ENCODE data around the gene NRXN2.

Gene NRXN2

GRCh38 chr11:64592656-64593055 lies 130.3 kb downstream of the NRXN2 start:
- DNase-seq (ENCODE audit: low read depth, low spot score) = no peak
- H3K4me3 ChIP-seq (ENCODE audit: low read length) = no peak overlapping the region

GRCh38 chr11:64592234-64592615 lies 130.8 kb downstream of the NRXN2 start:
- DNase-seq (ENCODE audit: low read depth, low spot score) = no peak
- H3K4me3 ChIP-seq (ENCODE audit: low read length) = no peak overlapping the region

- no peak for DNase-seq (ENCODE audit: low read depth, low spot score)
- H3K4me3 ChIP-seq (ENCODE audit: low read length) = no peak overlapping the region
These were observed 131.5 kb downstream of the NRXN2 start for GRCh38 chr11:64591257-64592233.

GRCh38 chr11:64590763-64591221 lies 132.2 kb downstream of the NRXN2 start, which contains the start of gene SLC22A12:
Gene SLC22A12 (plus strand): TSS chr11:64591220. CDS start chr11:64591557, 337 bp downstream.
- no peak for DNase-seq (ENCODE audit: low read depth, low spot score)
- no peak within 1 kb of the TSS for H3K4me3 ChIP-seq (ENCODE audit: low read length)

GRCh38 chr11:64588701-64589100 lies 134.3 kb downstream of the NRXN2 start:
- DNase-seq (ENCODE audit: low read depth, low spot score) = no peak
- H3K4me3 ChIP-seq (ENCODE audit: low read length) = no peak overlapping the region

- no peak for DNase-seq (ENCODE audit: low read depth, low spot score)
- no peak overlapping the region for H3K4me3 ChIP-seq (ENCODE audit: low read length)
These were observed 136.6 kb downstream of the NRXN2 start for GRCh38 chr11:64586366-64586765.

GRCh38 chr11:64585150-64585549 lies 137.8 kb downstream of the NRXN2 start:
- DNase-seq (ENCODE audit: low read depth, low spot score) = no peak
- H3K4me3 ChIP-seq (ENCODE audit: low read length) = no peak overlapping the region

GRCh38 chr11:64583296-64584262 lies 139.4 kb downstream of the NRXN2 start:
- no peak overlapping the region for H3K4me3 ChIP-seq (ENCODE audit: low read length)
- no peak for DNase-seq (ENCODE audit: low read depth, low spot score)

- DNase-seq (ENCODE audit: low read depth, low spot score) = no peak
- H3K4me3 ChIP-seq (ENCODE audit: low read length) = no peak overlapping the region
These were observed 140.1 kb downstream of the NRXN2 start for GRCh38 chr11:64582885-64583284.

GRCh38 chr11:64581057-64581523 lies 141.9 kb downstream of the NRXN2 start:
- DNase-seq (ENCODE audit: low read depth, low spot score) = no peak

GRCh38 chr11:64580412-64580811 lies 142.6 kb downstream of the NRXN2 start:
- no peak overlapping the region for H3K4me3 ChIP-seq (ENCODE audit: low read length)
- DNase-seq (ENCODE audit: low read depth, low spot score) = no peak

More at GRCh38 chr11:64581057-64581523, 141.9 kb downstream of the NRXN2 start:
- H3K4me3 ChIP-seq (ENCODE audit: low read length) = no peak overlapping the region

GRCh38 chr11:64577202-64577601 lies 145.8 kb downstream of the NRXN2 start:
- no peak for DNase-seq (ENCODE audit: low read depth, low spot score)
- no peak overlapping the region for H3K4me3 ChIP-seq (ENCODE audit: low read length)

GRCh38 chr11:64572143-64572542 lies 150.9 kb downstream of the NRXN2 start:
- no peak overlapping the region for H3K4me3 ChIP-seq (ENCODE audit: low read length)
- no peak for DNase-seq (ENCODE audit: low read depth, low spot score)

- no peak overlapping the region for H3K4me3 ChIP-seq (ENCODE audit: low read length)
- DNase-seq (ENCODE audit: low read depth, low spot score) = no peak
These were observed 151.4 kb downstream of the NRXN2 start for GRCh38 chr11:64571410-64572091.

GRCh38 chr11:64571050-64571409 lies 152.0 kb downstream of the NRXN2 start:
- no peak for DNase-seq (ENCODE audit: low read depth, low spot score)
- H3K4me3 ChIP-seq (ENCODE audit: low read length) = no peak overlapping the region

GRCh38 chr11:64570341-64570740 lies 152.7 kb downstream of the NRXN2 start:
- H3K4me3 ChIP-seq (ENCODE audit: low read length) = no peak overlapping the region
- DNase-seq (ENCODE audit: low read depth, low spot score) = no peak

- H3K4me3 ChIP-seq (ENCODE audit: low read length) = no peak overlapping the region
- no peak for DNase-seq (ENCODE audit: low read depth, low spot score)
These were observed 153.6 kb downstream of the NRXN2 start for GRCh38 chr11:64569300-64569970.

- no peak overlapping the region for H3K4me3 ChIP-seq (ENCODE audit: low read length)
- DNase-seq (ENCODE audit: low read depth, low spot score) = no peak
These were observed 154.3 kb downstream of the NRXN2 start for GRCh38 chr11:64568584-64569140.

Measured in Jurkat, Clone E6-1 (cell line).